SU-DHL-6 (cell line): ENCODE measurements around the gene ABHD11.

Source experiments
- H2AFZ ChIP-seq: fragments of 200-600 bp; sonication (generic); 2 replicates; pipeline ENCODE4 v1.6.1; 2014; ENCODE audit warnings: low read depth, mild to moderate bottlenecking, moderate library complexity, mixed read lengths, antibody characterized with exemption, low read length; ENCODE audit not compliant: severe bottlenecking
- H3F3A ChIP-seq: fragments of 200-600 bp; shearing (Covaris generic); 2 replicates; pipeline ENCODE4 v1.6.0; 2016; ENCODE audit warnings: antibody characterized with exemption, mild to moderate bottlenecking; ENCODE audit not compliant: insufficient read depth
- H3K27ac ChIP-seq: fragments of 200-600 bp; sonication (generic); 2 replicates; pipeline ENCODE4 v1.5.1; 2016; ENCODE audit warnings: low read depth, mild to moderate bottlenecking, low read length, moderate library complexity, mixed read lengths
- H3K27me3 ChIP-seq: fragments of 200-600 bp; sonication (generic), shearing (Covaris generic); 2 replicates; pipeline ENCODE4 v1.6.0; 2014; ENCODE audit warnings: mild to moderate bottlenecking, low read length
- H3K36me3 ChIP-seq: fragments of 200-600 bp; sonication (generic); 2 replicates; pipeline ENCODE4 v1.6.1; 2014; ENCODE audit warnings: mild to moderate bottlenecking, low read length, mixed read lengths
- H3K4me2 ChIP-seq: fragments of 300-600, 200-600 bp; shearing (Covaris generic), sonication (generic); 2 replicates; pipeline ENCODE4 v1.6.0; 2014; ENCODE audit warnings: low read length, low read depth, mild to moderate bottlenecking; ENCODE audit not compliant: poor library complexity, severe bottlenecking
- H3K4me3 ChIP-seq: fragments of 200-600 bp; sonication (generic); 2 replicates; pipeline ENCODE4 v1.5.1; 2014; ENCODE audit warnings: antibody characterized with exemption, low read length, mild to moderate bottlenecking, mixed read lengths; ENCODE audit not compliant: insufficient read depth, poor library complexity, severe bottlenecking
- H3K79me2 ChIP-seq: fragments of 200-600 bp; sonication (generic); 2 replicates; pipeline ENCODE4 v1.6.1; 2014; ENCODE audit warnings: mild to moderate bottlenecking, low read length, moderate library complexity; ENCODE audit not compliant: insufficient read depth
- H3K9ac ChIP-seq: fragments of 200-600 bp; sonication (generic); 2 replicates; pipeline ENCODE4 v1.7.0; 2014; ENCODE audit warnings: mild to moderate bottlenecking, low read length
- H3K9me2 ChIP-seq: fragments of 200-600 bp; sonication (generic); replicated peaks from 2 replicates; pipeline ENCODE4 v1.6.1; 2014; ENCODE audit warnings: low read length; ENCODE audit not compliant: insufficient read depth
- H3K9me3 ChIP-seq: fragments of 200-600 bp; sonication (generic); 2 replicates; pipeline ENCODE4 v1.6.1; 2014; ENCODE audit warnings: low read length, mixed read lengths; ENCODE audit not compliant: insufficient read depth
- H4K20me1 ChIP-seq: fragments of 200-600 bp; sonication (generic); 2 replicates; pipeline ENCODE4 v1.6.1; 2014; ENCODE audit warnings: low read depth, mild to moderate bottlenecking, antibody characterized with exemption, low read length, moderate library complexity, mixed read lengths
- CTCF ChIP-seq: fragments of 200-600 bp; sonication (generic); IDR thresholded peaks from one replicate; pipeline ENCODE4 v1.5.1; 2017; ENCODE audit warnings: antibody characterized with exemption, mild to moderate bottlenecking, low read length, moderate library complexity; ENCODE audit not compliant: insufficient read depth, poor library complexity, severe bottlenecking
- EZH2phosphoT487 ChIP-seq: fragments of 200-600 bp; sonication (generic), shearing (Covaris generic); conservative IDR thresholded peaks from 2 replicates; pipeline ENCODE4 v1.6.1; 2018; ENCODE audit warnings: mild to moderate bottlenecking, antibody characterized with exemption, low read length, moderate library complexity, mixed read lengths

Gene ABHD11

GRCh38 chr7:73761854-73762658 is 23.5 kb upstream of the ABHD11 start:
- H2AFZ ChIP-seq: no peak overlapping the region
- no peaks in the 10 kb centered on the region for H3K27me3 ChIP-seq
- no peak overlapping the region for H3K9ac ChIP-seq
- H3K36me3 ChIP-seq: no peaks in the 10 kb centered on the region
- TF ChIP-seq EZH2phosphoT487 (no peak), CTCF (no peak)
- no peaks in the 10 kb centered on the region for H4K20me1 ChIP-seq
- H3F3A ChIP-seq: no peaks in the 10 kb centered on the region
- no peak overlapping the region for H3K27ac ChIP-seq
- no peaks in the 10 kb centered on the region for H3K9me2 ChIP-seq
- H3K4me3 ChIP-seq: no peak overlapping the region
- no peaks in the 10 kb centered on the region for H3K9me3 ChIP-seq
- no peak overlapping the region for H3K4me2 ChIP-seq
- H3K79me2 ChIP-seq: no peaks in the 10 kb centered on the region

GRCh38 chr7:73758581-73759138 is 20.1 kb upstream of the ABHD11 start:
- H3K36me3 ChIP-seq: no peaks in the 10 kb centered on the region
- H3K9me2 ChIP-seq: no peaks in the 10 kb centered on the region
- H3K27me3 ChIP-seq: no peaks in the 10 kb centered on the region
- H3K9ac ChIP-seq: no peak overlapping the region
- TF ChIP-seq EZH2phosphoT487: no peak
- TF ChIP-seq CTCF: no peak
- H3K4me2 ChIP-seq: no peak overlapping the region
- no peaks in the 10 kb centered on the region for H3K79me2 ChIP-seq
- no peak overlapping the region for H3K27ac ChIP-seq
- H3F3A ChIP-seq: no peaks in the 10 kb centered on the region
- H2AFZ ChIP-seq: no peak overlapping the region
- H3K9me3 ChIP-seq: no peaks in the 10 kb centered on the region
- no peaks in the 10 kb centered on the region for H4K20me1 ChIP-seq
- no peak overlapping the region for H3K4me3 ChIP-seq

- H4K20me1 ChIP-seq: no peaks in the 10 kb centered on the region
- no peaks in the 10 kb centered on the region for H3F3A ChIP-seq
- H3K79me2 ChIP-seq: no peaks in the 10 kb centered on the region
- H3K27ac ChIP-seq: no peak overlapping the region
- H3K9me2 ChIP-seq: no peaks in the 10 kb centered on the region
- H3K9me3 ChIP-seq: no peaks in the 10 kb centered on the region
- H3K36me3 ChIP-seq: no peaks in the 10 kb centered on the region
- H3K4me3 ChIP-seq: no peak overlapping the region
- H3K4me2 ChIP-seq: no peak overlapping the region
- no peak overlapping the region for H3K9ac ChIP-seq
- H2AFZ ChIP-seq: no peak overlapping the region
- TF ChIP-seq CTCF: no peak
- TF ChIP-seq EZH2phosphoT487: no peak
- H3K27me3 ChIP-seq: no peaks in the 10 kb centered on the region
Measured at GRCh38 chr7:73749931-73750776, 11.6 kb upstream of the ABHD11 start.
